Psoas muscle (tissue), 8 donors: ENCODE measurements around the gene FUZ. TPM values are rescaled to one million over a fixed set of nuclear protein-coding genes. Genes with fewer than 3 reads are reported as not detected.

Experiments
- ATAC-seq, 4 donors: fragments of 200-7000 bp; cut with Tn5 transposase; one replicate each; pipeline ENCODE4 v1.9.1; 2020; ENCODE audit warnings: moderate library complexity in 3 of 4, mild to moderate bottlenecking in 2 of 4
- DNase-seq, 2 donors: peaks; one replicate each; pipeline ENCODE4 v3.0.0-alpha.2; 2020
- H3K27ac ChIP-seq: fragments of 200-600 bp; one replicate; pipeline ENCODE4 v1.8.0; 2022
- H3K27me3 ChIP-seq, 3 donors: fragments of 200-600 bp in 1 of 3; one replicate each; pipeline versions ENCODE4 v1.6.1 to v1.8.0; 2013 to 2022; ENCODE audit warnings: low read length in 2 of 3, mild to moderate bottlenecking in 2 of 3, moderate library complexity in 1 of 3; ENCODE audit not compliant: insufficient read depth in 3 of 3
- H3K36me3 ChIP-seq, 2 donors: fragments of 200-600 bp in 1 of 2; one replicate each; pipeline versions ENCODE4 v1.6.1 to v1.8.0; 2013 to 2022; ENCODE audit warnings: low read depth in 1 of 2, mild to moderate bottlenecking in 1 of 2, moderate library complexity in 1 of 2; ENCODE audit not compliant: insufficient read depth in 1 of 2
- H3K4me1 ChIP-seq: fragments of 200-600 bp; one replicate; pipeline ENCODE4 v1.8.0; 2022
- H3K4me3 ChIP-seq: fragments of 200-600 bp; one replicate; pipeline ENCODE4 v1.8.0; 2022; ENCODE audit warnings: mild to moderate bottlenecking
- H3K9me3 ChIP-seq: fragments of 200-600 bp; one replicate; pipeline ENCODE4 v1.8.0; 2022
- CTCF ChIP-seq: fragments of 200-600 bp; IDR thresholded peaks from one replicate; pipeline ENCODE4 v1.8.0; 2022; ENCODE audit warnings: antibody characterized with exemption
- WGBS, 3 donors: extraction: QIAGEN DNeasy Blood & Tissue Kit; methylation state at CpG; one replicate each; pipeline versions ENCODE4 v1.1.6 to v1.1.7; 2013; 5-methylcytosine and 5-hydroxymethylcytosine counted together
- intact Hi-C, 2 donors: fragments of 100-400 bp; cut with DNase I; formaldehyde crosslinking; loops; one replicate each; pipeline versions ENCODE4 v1.11.0 to v1.14.2; 2022
- polyA plus RNA-seq, 3 donors: library from polyadenylated mRNA; stranded (reverse); fragments of 200-250 nt; gene quantifications; one replicate each; pipeline ENCODE4 v1.2.3, GENCODE V29; 2013
- total RNA-seq, 4 donors: library from RNA; stranded (reverse); fragmentation: NEBNext Ultra II Directional in 2 of 4; extraction: Animal tissue kit (Norgen Biotek cat#: 25700) in 2 of 4; gene quantifications; one replicate each; pipeline versions ENCODE4 v1.2.1 to v1.2.4, GENCODE V29; 2021 to 2023
- donor health status: healthy with polysubstance abuse.
- donor health status: DM: no; HTN: no; CAD: no; lungs with moderate emphysema.
- donor health status: Bipolar disorder and iron deficiency.
- donor health status: healthy.
- donor health status: DM: yes; HTN: yes; CAD: no.
- donor health status: DM: no; HTN: no; CAD: no.
- donor health status: DM: no; HTN: no; CAD: no.
- donor health status: DM: yes; HTN: yes; CAD: no.

Gene FUZ
- total and polyA plus RNA-seq, 7 donors, result 15.9 to 38.8 (median 25.5) TPM

GRCh38 chr19:49758292-49758691 lies 54.8 kb downstream of the FUZ start:
- Histone ChIP-seq H3K27ac (no peak overlapping the region), H3K36me3 (no peaks in the 10 kb centered on the region), H3K4me3 (no peak overlapping the region), H3K9me3 (no peaks in the 10 kb centered on the region), H3K27me3 (no peaks in the 10 kb centered on the region), H3K4me1 (no peaks in the 10 kb centered on the region)
- DNase-seq (no peak), ATAC-seq (no peak)
- 29 to 39% (median 38%) methylated on average over 7 of the region's 7 CpGs for WGBS, 3 donors
- TF ChIP-seq CTCF, result no peak
- intact Hi-C loops, result no loop called here

Other genes starting within 250 kb of the FUZ start
- gene NOSIP, start 232.7 kb downstream of the FUZ start, total RNA-seq, result 10 to 100 TPM; 53.9 to 69.9 (median 58.1) TPM
- 100 to 1,000 TPM in 1 of 3 donors, 10 to 100 TPM in 2; 75.4 to 104 (median 95.2) TPM for gene NOSIP, start 232.7 kb downstream of the FUZ start, polyA plus RNA-seq
- gene PRRG2, start 232.0 kb downstream of the FUZ start, total RNA-seq, result under 1 TPM; 0.24 to 0.89 (median 0.69) TPM
- gene PRRG2, start 232.0 kb downstream of the FUZ start, polyA plus RNA-seq, result 10 to 100 TPM in 1 of 3 donors, 1 to 10 TPM in 2; 1.4 to 16.0 (median 5.9) TPM
- 10 to 100 TPM in 1 of 4 donors, 1 to 10 TPM in 3; 7.1 to 15.1 (median 7.6) TPM for gene PRR12, start 222.1 kb downstream of the FUZ start, total RNA-seq
- gene PRR12, start 222.1 kb downstream of the FUZ start, polyA plus RNA-seq, result 1 to 10 TPM; 2.3 to 5.0 (median 3.1) TPM
- gene RRAS, start 173.1 kb downstream of the FUZ start, total RNA-seq, result 10 to 100 TPM; 22.6 to 57.0 (median 42.5) TPM
- 10 to 100 TPM; 39.9 to 49.8 (median 48.4) TPM for gene RRAS, start 173.1 kb downstream of the FUZ start, polyA plus RNA-seq
- 10 to 100 TPM; 45.5 to 72.9 (median 61.0) TPM for gene SCAF1, start 171.1 kb downstream of the FUZ start, total RNA-seq
- gene SCAF1, start 171.1 kb downstream of the FUZ start, polyA plus RNA-seq, result 10 to 100 TPM; 23.0 to 32.5 (median 23.8) TPM
- 10 to 100 TPM; 10.3 to 22.1 (median 14.4) TPM for gene IRF3, start 147.4 kb downstream of the FUZ start, total RNA-seq
- 10 to 100 TPM; 18.2 to 26.5 (median 21.7) TPM for gene IRF3, start 147.4 kb downstream of the FUZ start, polyA plus RNA-seq
- gene BCL2L12, start 147.4 kb downstream of the FUZ start, total RNA-seq, result 10 to 100 TPM; 13.0 to 21.5 (median 15.8) TPM
- gene BCL2L12, start 147.4 kb downstream of the FUZ start, polyA plus RNA-seq, result 10 to 100 TPM; 28.3 to 42.7 (median 35.0) TPM
- gene PRMT1, start 136.0 kb downstream of the FUZ start, total RNA-seq, result 100 to 1,000 TPM; 180 to 259 (median 198) TPM
- gene PRMT1, start 136.0 kb downstream of the FUZ start, polyA plus RNA-seq, result 100 to 1,000 TPM; 139 to 424 (median 208) TPM
- gene ADM5, start 123.7 kb downstream of the FUZ start, total RNA-seq, result 1 to 10 TPM in 2 of 4 donors, under 1 TPM in 2; 0.58 to 1.5 (median 1.0) TPM
- under 1 TPM; 0.38 to 0.48 (median 0.41) TPM for gene ADM5, start 123.7 kb downstream of the FUZ start, polyA plus RNA-seq
- gene CPT1C, start 122.2 kb downstream of the FUZ start, total RNA-seq, result 1 to 10 TPM in 1 of 4 donors, under 1 TPM in 3; 0.53 to 1.2 (median 0.70) TPM
- 1 to 10 TPM in 2 of 3 donors, under 1 TPM in 1; 0.34 to 1.1 (median 1.0) TPM for gene CPT1C, start 122.2 kb downstream of the FUZ start, polyA plus RNA-seq
- under 1 TPM in 1 of 4 donors, not detected in 3; 0.24 TPM for gene TSKS, start 50.0 kb downstream of the FUZ start, total RNA-seq
- gene TSKS, start 50.0 kb downstream of the FUZ start, polyA plus RNA-seq, result under 1 TPM; 0.18 to 0.27 (median 0.18) TPM
- 100 to 1,000 TPM in 1 of 4 donors, 10 to 100 TPM in 3; 79.1 to 102 (median 84.3) TPM for gene AP2A1, start 46.3 kb downstream of the FUZ start, total RNA-seq
- gene AP2A1, start 46.3 kb downstream of the FUZ start, polyA plus RNA-seq, result 10 to 100 TPM; 58.2 to 81.7 (median 69.6) TPM
- 10 to 100 TPM; 43.0 to 97.8 (median 69.7) TPM for gene MED25, start 5.0 kb upstream of the FUZ start, total RNA-seq
- 100 to 1,000 TPM in 1 of 3 donors, 10 to 100 TPM in 2; 24.5 to 125 (median 92.5) TPM for gene MED25, start 5.0 kb upstream of the FUZ start, polyA plus RNA-seq
- 100 to 1,000 TPM in 3 of 4 donors, 10 to 100 TPM in 1; 93.2 to 189 (median 151) TPM for gene PTOV1, start 37.9 kb upstream of the FUZ start, total RNA-seq
- 100 to 1,000 TPM in 2 of 3 donors, 10 to 100 TPM in 1; 72.1 to 122 (median 106) TPM for gene PTOV1, start 37.9 kb upstream of the FUZ start, polyA plus RNA-seq
- gene PNKP, start 54.3 kb upstream of the FUZ start, total RNA-seq, result 10 to 100 TPM; 20.6 to 28.2 (median 23.9) TPM
- 10 to 100 TPM; 16.7 to 31.9 (median 18.2) TPM for gene PNKP, start 54.3 kb upstream of the FUZ start, polyA plus RNA-seq
- 10 to 100 TPM; 56.0 to 82.8 (median 57.2) TPM for gene AKT1S1, start 64.1 kb upstream of the FUZ start, total RNA-seq
- 100 to 1,000 TPM in 1 of 3 donors, 10 to 100 TPM in 2; 48.0 to 103 (median 76.0) TPM for gene AKT1S1, start 64.1 kb upstream of the FUZ start, polyA plus RNA-seq
- gene TBC1D17, start 64.4 kb upstream of the FUZ start, total RNA-seq, result 100 to 1,000 TPM in 2 of 4 donors, 10 to 100 TPM in 2; 81.8 to 107 (median 94.8) TPM
- 10 to 100 TPM; 36.3 to 62.0 (median 52.6) TPM for gene TBC1D17, start 64.4 kb upstream of the FUZ start, polyA plus RNA-seq
- 1 to 10 TPM in 1 of 4 donors, under 1 TPM in 3; 0.21 to 3.3 (median 0.46) TPM for gene IL4I1, start 83.6 kb upstream of the FUZ start, total RNA-seq
- gene IL4I1, start 83.6 kb upstream of the FUZ start, polyA plus RNA-seq, result under 1 TPM; 0.05 to 0.46 (median 0.27) TPM
- gene ATF5, start 115.9 kb upstream of the FUZ start, total RNA-seq, result 10 to 100 TPM; 13.3 to 31.8 (median 20.1) TPM
- 10 to 100 TPM in 2 of 3 donors, 1 to 10 TPM in 1; 10.0 to 39.4 (median 23.7) TPM for gene ATF5, start 115.9 kb upstream of the FUZ start, polyA plus RNA-seq
- gene NUP62, start 116.2 kb upstream of the FUZ start, total RNA-seq, result 10 to 100 TPM; 35.3 to 46.8 (median 39.7) TPM
- gene NUP62, start 116.2 kb upstream of the FUZ start, polyA plus RNA-seq, result 10 to 100 TPM; 21.1 to 46.3 (median 41.4) TPM
- under 1 TPM in 3 of 4 donors, not detected in 1; 0.36 to 0.38 (median 0.37) TPM for gene SIGLEC11, start 147.9 kb upstream of the FUZ start, total RNA-seq
- gene SIGLEC11, start 147.9 kb upstream of the FUZ start, polyA plus RNA-seq, result under 1 TPM; 0.13 to 0.22 (median 0.21) TPM
- gene VRK3, start 212.1 kb upstream of the FUZ start, total RNA-seq, result 10 to 100 TPM; 25.4 to 39.0 (median 29.2) TPM
- gene VRK3, start 212.1 kb upstream of the FUZ start, polyA plus RNA-seq, result 10 to 100 TPM; 23.8 to 54.7 (median 26.2) TPM
- gene ZNF473, start 212.7 kb upstream of the FUZ start, total RNA-seq, result 1 to 10 TPM; 4.9 to 8.9 (median 5.8) TPM
- 1 to 10 TPM; 3.9 to 6.5 (median 4.1) TPM for gene ZNF473, start 212.7 kb upstream of the FUZ start, polyA plus RNA-seq